GM12872 (cell line): ENCODE measurements around the gene VPS41.
A peak's percentile ranks its signal among the peaks of the same experiment; 100 is the strongest.

Source experiments
- CTCF ChIP-seq: IDR thresholded peaks from 3 replicates; pipeline ENCODE4 v1.5.1; 2011; ENCODE audit warnings: low read depth, mild to moderate bottlenecking, low read length, moderate library complexity; ENCODE audit not compliant: insufficient read depth

The VPS41 gene

GRCh38 chr7:38806912-38807311, 102.1 kb downstream of the VPS41 start:
- TF ChIP-seq CTCF = no peak

- no peak for TF ChIP-seq CTCF
These were observed 107.2 kb downstream of the VPS41 start for GRCh38 chr7:38801786-38802185.

DNA sequence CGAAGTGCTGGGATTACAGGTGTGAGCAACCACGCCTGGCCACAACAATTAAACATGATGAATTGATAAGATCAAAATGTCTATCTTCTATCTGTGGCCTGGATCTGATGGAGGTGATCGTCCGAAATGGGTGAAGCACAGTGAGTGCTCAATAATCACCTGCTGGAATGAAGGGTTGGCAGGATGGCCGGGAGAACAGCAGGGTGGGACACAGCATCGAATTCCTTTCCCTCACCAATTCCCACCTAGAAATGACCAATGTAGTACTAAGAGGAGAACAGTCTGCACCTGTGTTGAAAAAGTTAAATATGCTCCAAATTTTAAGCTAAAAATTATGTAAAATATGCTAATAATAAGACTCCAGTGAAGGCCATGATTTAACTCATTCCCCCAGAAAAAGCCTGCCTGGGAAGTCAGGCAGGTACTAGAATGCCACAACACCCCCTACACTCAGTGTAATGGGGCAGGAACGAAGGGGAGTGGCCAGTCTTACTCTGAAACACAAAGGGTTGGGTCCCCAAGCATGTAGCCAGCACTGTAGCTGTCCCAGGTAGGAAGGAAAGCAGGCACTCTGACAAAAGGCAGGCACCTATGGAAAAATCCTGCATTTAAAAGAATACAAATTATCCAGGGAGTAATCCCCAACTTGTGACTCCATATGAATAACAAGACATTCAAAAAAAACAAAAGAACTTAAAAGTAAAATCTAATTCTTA, 110.3 kb downstream of the VPS41 start:
- no peak for TF ChIP-seq CTCF

- TF ChIP-seq CTCF = peak; percentile 57
These were observed 112.1 kb downstream of the VPS41 start for GRCh38 chr7:38796626-38797501.

DNA sequence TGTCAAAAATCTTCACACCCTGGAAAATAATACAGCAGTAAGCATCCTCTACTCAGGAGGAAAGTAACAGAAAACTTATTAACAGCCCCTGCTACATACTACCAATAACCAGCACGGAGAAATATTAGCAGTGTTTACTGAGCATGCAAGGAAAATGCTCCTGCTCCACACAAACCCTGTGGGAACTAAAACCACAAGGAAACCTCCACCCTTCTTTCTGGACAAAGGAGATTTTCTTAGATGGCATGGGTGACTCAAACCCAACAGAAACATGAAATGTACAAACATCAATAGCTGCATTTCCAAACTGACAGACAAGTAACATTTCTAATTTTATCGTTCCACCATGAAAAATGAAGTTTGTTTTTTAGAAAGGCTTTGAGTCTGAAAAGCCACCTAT, 113.4 kb downstream of the VPS41 start:
- no peak for TF ChIP-seq CTCF

DNA sequence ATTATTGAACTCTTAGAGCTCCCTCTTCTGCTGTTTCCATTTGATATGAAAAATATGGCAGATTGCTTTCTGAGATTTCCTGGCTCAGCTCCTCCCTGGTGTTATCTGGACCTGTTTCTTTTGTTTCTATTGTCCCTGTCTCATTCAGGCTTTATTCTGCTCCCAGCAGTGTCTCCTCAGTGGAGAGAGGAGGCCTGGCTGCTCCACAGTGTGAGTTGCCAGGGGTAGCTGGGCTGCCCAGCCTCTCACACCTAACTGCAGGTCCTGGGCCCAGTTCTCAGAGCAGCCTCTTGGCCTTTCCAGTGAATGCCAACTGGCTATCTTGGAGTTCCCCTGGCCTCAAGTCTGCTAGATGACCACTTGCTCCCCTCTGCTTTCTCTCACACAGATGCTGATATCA, 127.0 kb downstream of the VPS41 start:
- no peak for TF ChIP-seq CTCF

GRCh38 chr7:38777609-38778008, 131.4 kb downstream of the VPS41 start:
- no peak for TF ChIP-seq CTCF
